KMS-11 (cell line): ENCODE results near the gene RUNX1.

Experiments
- H2AFZ ChIP-seq: fragments of 200-600 bp; sonication (generic); 2 replicates; pipeline ENCODE4 v1.6.1; 2016; ENCODE audit warnings: antibody characterized with exemption, mixed run types, low read depth
- H3K27ac ChIP-seq: fragments of 200-600 bp; sonication (generic); 2 replicates; pipeline ENCODE4 v1.6.1; 2016; ENCODE audit warnings: mild to moderate bottlenecking, mixed run types
- H3K27me3 ChIP-seq: fragments of 200-600 bp; sonication (generic); 2 replicates; pipeline ENCODE4 v1.6.1; 2017; ENCODE audit warnings: mild to moderate bottlenecking, low read depth, mixed run types, moderate library complexity; ENCODE audit not compliant: insufficient read depth
- H3K36me3 ChIP-seq: fragments of 200-600 bp; sonication (generic); 2 replicates; pipeline ENCODE4 v1.6.1; 2017; ENCODE audit warnings: mild to moderate bottlenecking, mixed run types; ENCODE audit not compliant: insufficient read depth
- H3K4me1 ChIP-seq: fragments of 200-600 bp; sonication (generic); 2 replicates; pipeline ENCODE4 v1.6.1; 2016; ENCODE audit warnings: mild to moderate bottlenecking, low read depth, mixed run types; ENCODE audit not compliant: poor library complexity, severe bottlenecking
- H3K4me2 ChIP-seq: fragments of 200-600 bp; sonication (generic); 2 replicates; pipeline ENCODE4 v1.7.0; 2016; ENCODE audit warnings: mild to moderate bottlenecking, mixed run types
- H3K4me3 ChIP-seq: fragments of 200-600 bp; sonication (generic); IDR thresholded peaks from 2 replicates; pipeline ENCODE4 v1.6.1; 2017; ENCODE audit warnings: low read depth, low read length, mixed read lengths; ENCODE audit not compliant: insufficient read depth
- H3K79me2 ChIP-seq: fragments of 200-600 bp; sonication (generic); 2 replicates; pipeline ENCODE4 v1.6.1; 2016; ENCODE audit warnings: low read depth, mixed run types; ENCODE audit not compliant: insufficient read depth
- H3K9ac ChIP-seq: fragments of 200-600 bp; sonication (generic); 2 replicates; pipeline ENCODE4 v1.6.1; 2016; ENCODE audit warnings: mild to moderate bottlenecking, mixed run types
- H4K20me1 ChIP-seq: fragments of 200-600 bp; sonication (generic); 2 replicates; pipeline ENCODE4 v1.6.1; 2016; ENCODE audit warnings: mild to moderate bottlenecking, mixed run types; ENCODE audit not compliant: insufficient read depth
- CTCF ChIP-seq: fragments of 200-600 bp; sonication (generic); conservative IDR thresholded peaks from 2 replicates; pipeline ENCODE4 v1.6.1; 2017; ENCODE audit warnings: low read depth, mild to moderate bottlenecking, antibody characterized with exemption, low read length, moderate library complexity, mixed read lengths

RUNX1 gene

DNA sequence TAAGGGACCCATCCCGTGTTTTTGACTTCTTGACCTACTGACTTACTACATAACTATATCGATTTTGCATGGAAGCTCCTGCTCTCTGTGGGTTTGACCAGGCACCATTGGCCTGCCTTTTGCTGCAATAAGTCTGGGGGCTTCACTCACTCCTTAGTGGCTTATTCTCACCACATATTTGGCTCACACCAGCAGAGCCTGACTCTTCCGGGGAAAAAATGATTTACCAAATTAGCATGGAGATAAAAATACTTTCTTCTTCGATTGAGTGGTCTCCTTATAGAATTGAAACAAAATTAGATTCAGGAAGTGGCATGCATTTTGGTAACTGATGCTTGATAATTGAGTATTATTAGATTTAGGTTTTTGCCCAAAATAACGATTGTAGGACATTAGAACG is 129.7 kb downstream of the RUNX1 start:
- Histone ChIP-seq H3K4me1 (no peaks in the 10 kb centered on the region), H3K27me3 (no peaks in the 10 kb centered on the region), H3K4me2 (no peak overlapping the region), H3K36me3 (no peaks in the 10 kb centered on the region), H3K79me2 (no peaks in the 10 kb centered on the region), H2AFZ (no peak overlapping the region), H4K20me1 (no peaks in the 10 kb centered on the region), H3K4me3 (no peak overlapping the region), H3K27ac (no peak overlapping the region), H3K9ac (no peak overlapping the region)
- no peak for TF ChIP-seq CTCF

GRCh38 chr21:34916446-34916845 is 132.7 kb downstream of the RUNX1 start:
- no peak overlapping the region for H3K9ac ChIP-seq
- H3K36me3 ChIP-seq = no peaks in the 10 kb centered on the region
- no peak overlapping the region for H3K4me3 ChIP-seq
- no peak overlapping the region for H3K4me2 ChIP-seq
- H3K27ac ChIP-seq = no peak overlapping the region
- no peaks in the 10 kb centered on the region for H3K4me1 ChIP-seq
- H3K27me3 ChIP-seq = no peaks in the 10 kb centered on the region
- H2AFZ ChIP-seq = no peak overlapping the region
- no peaks in the 10 kb centered on the region for H3K79me2 ChIP-seq
- no peaks in the 10 kb centered on the region for H4K20me1 ChIP-seq
- TF ChIP-seq CTCF = no peak

GRCh38 chr21:34915364-34915841 is 133.7 kb downstream of the RUNX1 start:
- H4K20me1 ChIP-seq = no peaks in the 10 kb centered on the region
- no peak overlapping the region for H3K4me2 ChIP-seq

GRCh38 chr21:34914239-34914638 is 134.9 kb downstream of the RUNX1 start:
- Histone ChIP-seq H3K27ac (no peak overlapping the region), H3K36me3 (no peaks in the 10 kb centered on the region), H3K4me2 (no peak overlapping the region), H2AFZ (no peak overlapping the region), H4K20me1 (no peaks in the 10 kb centered on the region), H3K4me1 (no peaks in the 10 kb centered on the region), H3K9ac (no peak overlapping the region), H3K4me3 (no peak overlapping the region), H3K27me3 (no peaks in the 10 kb centered on the region), H3K79me2 (no peaks in the 10 kb centered on the region)
- no peak for TF ChIP-seq CTCF

More at GRCh38 chr21:34915364-34915841, 133.7 kb downstream of the RUNX1 start:
- no peaks in the 10 kb centered on the region for H3K79me2 ChIP-seq
- H3K27me3 ChIP-seq = no peaks in the 10 kb centered on the region
- H3K9ac ChIP-seq = no peak overlapping the region
- H3K27ac ChIP-seq = no peak overlapping the region
- no peak overlapping the region for H3K4me3 ChIP-seq
- TF ChIP-seq CTCF = no peak
- no peaks in the 10 kb centered on the region for H3K4me1 ChIP-seq
- H3K36me3 ChIP-seq = no peaks in the 10 kb centered on the region
- no peak overlapping the region for H2AFZ ChIP-seq
